Stimulated activated CD4-positive, alpha-beta T cell treated with anti-CD3 and anti-CD28 coated beads, Interleukin-1b, Interleukin-23, amount 100 ng/mL, for 1 hour (primary cell): ENCODE data around the gene FCGR1A.
"Not testable (repeated sequence)": the region's sequence is repeated elsewhere in the genome, so short reads cannot be mapped to it uniquely, and the experiment has no call there.

Experiments
- DNase-seq, 2 donors: peaks; one replicate each; pipeline ENCODE4 v3.0.0-alpha.2; 2020; ENCODE audit warnings: low read depth in 2 of 2

FCGR1A gene

GRCh38 chr1:149832316-149833126, 50.0 kb downstream of the FCGR1A start:
- DNase-seq, result not testable (repeated sequence)

GRCh38 chr1:149833144-149833543, 50.6 kb downstream of the FCGR1A start:
- DNase-seq, result not testable (repeated sequence)

- DNase-seq, result not testable (repeated sequence)
These were observed 58.7 kb downstream of the FCGR1A start for GRCh38 chr1:149841149-149841548.
